GM10248 (cell line): ENCODE results near the gene NDUFAF5.

Experiments used
- CTCF ChIA-PET: fragments of 300-600 bp; sonication (Branson Sonifier 250); formaldehyde crosslinking; extraction: SDS; loops from one replicate; lab custom pipeline; 2021; ENCODE audit warnings: antibody characterized with exemption; lab: Yijun Ruan, JAX
- POLR2A ChIA-PET: fragments of 350-650 bp; sonication (Branson Sonifier 250); formaldehyde crosslinking; extraction: SDS; loops from one replicate; lab custom pipeline; 2020; ENCODE audit warnings: antibody characterized with exemption; lab: Yijun Ruan, JAX
- DNase-seq: peaks from one replicate; pipeline ENCODE4 v3.0.0; 2012; ENCODE audit errors: extremely low spot score
- CTCF ChIP-seq: IDR thresholded peaks from 2 replicates; pipeline ENCODE4 v1.5.1; 2012; ENCODE audit warnings: mild to moderate bottlenecking, low read depth; ENCODE audit errors: extremely low read depth, missing control alignments, control extremely low read depth

Gene NDUFAF5

GRCh38 chr20:13814672-13815071 is 29.8 kb downstream of the NDUFAF5 start:
- ChIA-PET POLR2A (no interaction called here), CTCF (interaction anchor here (1.0 to 2.7 kb wide), 2 partner anchors 17 to 51 kb away, joined by 3 to 6 read pairs; no protein-coding TSS in a partner anchor)
- TF ChIP-seq CTCF = no peak
- no peak for DNase-seq

GRCh38 chr20:13816757-13817156 is 31.9 kb downstream of the NDUFAF5 start:
- ChIA-PET POLR2A (no interaction called here), CTCF (interaction anchor here (1.0 to 2.0 kb wide), 8 partner anchors 8 to 271 kb away, joined by 3 to 5 read pairs (median 4); no protein-coding TSS in a partner anchor)
- no peak for TF ChIP-seq CTCF
- DNase-seq = no peak

- POLR2A ChIA-PET = no interaction called here
- CTCF ChIA-PET = interaction anchor here (1.0 to 1.9 kb wide), 5 partner anchors 16 to 272 kb away, joined by 3 to 7 read pairs (median 4); no protein-coding TSS in a partner anchor
- DNase-seq = no peak
- no peak for TF ChIP-seq CTCF
Observed at GRCh38 chr20:13817342-13817741, 32.5 kb downstream of the NDUFAF5 start.

GRCh38 chr20:13819885-13820645 is 35.2 kb downstream of the NDUFAF5 start:
- DNase-seq = peak; percentile 59
- peak; percentile 41 for TF ChIP-seq CTCF
- CTCF ChIA-PET = interaction anchor here (0.8 to 5.7 kb wide), 21 partner anchors 10 to 479 kb away, joined by 3 to 33 read pairs (median 5); partner anchors contain the start of gene TASP1
- POLR2A ChIA-PET = no interaction called here

- TF ChIP-seq CTCF = no peak
- ChIA-PET CTCF (interaction anchor here (5.7 kb wide), 1 partner anchor 12 kb away, joined by 33 read pairs; no protein-coding TSS in a partner anchor), POLR2A (no interaction called here)
- no peak for DNase-seq
Observed at GRCh38 chr20:13821876-13822275, 37.0 kb downstream of the NDUFAF5 start.

GRCh38 chr20:13822459-13822858 is 37.6 kb downstream of the NDUFAF5 start:
- CTCF ChIA-PET = interaction anchor here (5.7 kb wide), 1 partner anchor 12 kb away, joined by 33 read pairs; no protein-coding TSS in a partner anchor
- POLR2A ChIA-PET = no interaction called here
- TF ChIP-seq CTCF = no peak
- peak; percentile 11 for DNase-seq
